GM12878 (cell line): ENCODE data around the gene SMAD1. TPM values are rescaled to one million over a fixed set of nuclear protein-coding genes. Genes with fewer than 3 reads are reported as not detected.

Source experiments
- ATAC-seq: fragments of 200-7000 bp; cut with Tn5 transposase; 3 replicates; pipeline ENCODE4 v1.9.1; 2020; ENCODE audit warnings: mild to moderate bottlenecking, moderate library complexity
- BruUV-seq: library from RNA; stranded (reverse); fragments of 400-500 nt; replicated peaks from 2 replicates; lab custom pipeline; 2021; lab: Mats Ljungman, UMichigan
- CTCF ChIA-PET: fragments of 300-600 bp; sonication (Branson Sonifier 250); formaldehyde crosslinking; extraction: SDS; loops from one replicate; lab custom pipeline; 2021; ENCODE audit warnings: inconsistent platforms; lab: Yijun Ruan, JAX
- POLR2A ChIA-PET: fragments of 350-600 bp; formaldehyde crosslinking; extraction: SDS; loops from one replicate; lab custom pipeline; 2021; ENCODE audit warnings: inconsistent platforms; lab: Charles Lee
- RAD21 ChIA-PET: fragments of 300-600 bp; sonication (Branson Sonifier 250); formaldehyde crosslinking; loops from one replicate; lab custom pipeline; 2023; ENCODE audit warnings: antibody characterized with exemption; ENCODE audit not compliant: unreplicated experiment; lab: Charles Lee
- SMC1A ChIA-PET: fragments of 300-600 bp; sonication (Branson Sonifier 250); formaldehyde crosslinking; loops from one replicate; lab custom pipeline; 2023; ENCODE audit not compliant: unreplicated experiment, uncharacterized antibody; lab: Charles Lee
- DNase-seq: peaks from one replicate; pipeline ENCODE4 v3.0.0-alpha.2; 2011; ENCODE audit warnings: low read depth, low spot score
- FAIRE-seq: peaks from 3 replicates; lab custom pipeline; 2011; peaks lifted over from hg19 to GRCh38; lab: Jason Lieb, UNC
- H2AFZ ChIP-seq: 2 replicates; pipeline ENCODE4 v1.6.0; 2011; ENCODE audit warnings: low read depth, low read length, control low read depth; ENCODE audit not compliant: control insufficient read depth
- H3K27ac ChIP-seq: 2 replicates; pipeline ENCODE4 v1.5.1; 2011; ENCODE audit warnings: control low read depth; ENCODE audit not compliant: control insufficient read depth, insufficient read depth
- H3K27me3 ChIP-seq, 2 experiments: replicated peaks in 1 of 2; 2 replicates each; pipeline versions ENCODE4 v1.6.0 to v1.6.1; 2011; ENCODE audit warnings: low read length in 1 of 2; ENCODE audit not compliant: control insufficient read depth in 2 of 2, insufficient read depth in 2 of 2
- H3K36me3 ChIP-seq, 2 experiments: 2 replicates each; pipeline ENCODE4 v1.5.1; 2011; ENCODE audit warnings: low read length in 1 of 2; ENCODE audit not compliant: control insufficient read depth in 2 of 2, insufficient read depth in 2 of 2
- H3K4me1 ChIP-seq: 2 replicates; pipeline ENCODE4 v1.6.1; 2011; ENCODE audit warnings: mild to moderate bottlenecking, low read length, moderate library complexity, mixed read lengths; ENCODE audit not compliant: control insufficient read depth, insufficient read depth
- H3K4me2 ChIP-seq: 2 replicates; pipeline ENCODE4 v1.6.0; 2011; ENCODE audit warnings: control low read depth; ENCODE audit not compliant: control insufficient read depth, insufficient read depth
- H3K4me3 ChIP-seq: fragments of 200-600 bp; sonication (generic); 2 replicates; pipeline ENCODE4 v1.5.1; 2016
- H3K79me2 ChIP-seq: 2 replicates; pipeline ENCODE4 v1.6.0; 2011; ENCODE audit warnings: low read length; ENCODE audit not compliant: control insufficient read depth, insufficient read depth
- H3K9ac ChIP-seq: 2 replicates; pipeline ENCODE4 v1.8.0; 2011; ENCODE audit warnings: low read length, control low read depth, mixed read lengths; ENCODE audit not compliant: control insufficient read depth, insufficient read depth
- H3K9me3 ChIP-seq: replicated peaks from 3 replicates; pipeline ENCODE4 v1.5.1; 2011; ENCODE audit warnings: mild to moderate bottlenecking, low read length; ENCODE audit not compliant: control insufficient read depth, insufficient read depth
- H4K20me1 ChIP-seq: 2 replicates; pipeline ENCODE4 v1.6.0; 2011; ENCODE audit not compliant: control insufficient read depth, insufficient read depth
- CBFB ChIP-seq: IDR thresholded peaks from 2 replicates; pipeline ENCODE4 v1.6.1; 2016; ENCODE audit warnings: antibody characterized with exemption, low read depth
- CREM ChIP-seq: IDR thresholded peaks from 2 replicates; pipeline ENCODE4 v1.6.1; 2014; ENCODE audit warnings: antibody characterized with exemption, low read depth
- KLF5 ChIP-seq: fragments of 450-650 bp; IDR thresholded peaks from 2 replicates; pipeline ENCODE4 v1.6.1; 2014; ENCODE audit warnings: mild to moderate bottlenecking; ENCODE audit not compliant: partially characterized antibody
- NFYA ChIP-seq: IDR thresholded peaks from 2 replicates; pipeline ENCODE4 v1.6.1; 2011; ENCODE audit warnings: low read depth, mild to moderate bottlenecking, low read length, improper control_type of control experiment, borderline replicate concordance
- NR2C1 ChIP-seq: fragments of 450-650 bp; IDR thresholded peaks from 2 replicates; pipeline ENCODE4 v1.6.1; 2017; ENCODE audit warnings: antibody characterized with exemption, mild to moderate bottlenecking, moderate library complexity
- RAD21 ChIP-seq: IDR thresholded peaks from 2 replicates; pipeline ENCODE4 v1.6.1; 2011; ENCODE audit warnings: mild to moderate bottlenecking, low read depth, low read length, moderate library complexity; ENCODE audit not compliant: insufficient read depth
- RAD51 ChIP-seq: fragments of 450-650 bp; IDR thresholded peaks from 2 replicates; pipeline ENCODE4 v1.6.1; 2016; ENCODE audit warnings: moderate library complexity, mild to moderate bottlenecking, inconsistent platforms
- SMARCA5 ChIP-seq: fragments of 450-650 bp; IDR thresholded peaks from 2 replicates; pipeline ENCODE4 v1.6.1; 2017; ENCODE audit warnings: mild to moderate bottlenecking
- SREBF2 ChIP-seq: IDR thresholded peaks from 2 replicates; pipeline ENCODE4 v1.6.1; 2012; ENCODE audit warnings: mild to moderate bottlenecking, low read length
- SUZ12 ChIP-seq: fragments of 200-600 bp; sonication (generic); IDR thresholded peaks from one replicate; pipeline ENCODE4 v1.6.1; 2018; ENCODE audit warnings: antibody characterized with exemption, mild to moderate bottlenecking; ENCODE audit not compliant: unreplicated experiment
- USF1 ChIP-seq: IDR thresholded peaks from 2 replicates; pipeline ENCODE4 v1.6.1; 2011; ENCODE audit warnings: borderline replicate concordance, low read depth, mild to moderate bottlenecking, moderate library complexity, mixed read lengths, low read length; ENCODE audit not compliant: insufficient read depth; ENCODE audit errors: extremely low read length
- ZBED1 ChIP-seq: IDR thresholded peaks from 2 replicates; pipeline ENCODE4 v1.6.1; 2016; ENCODE audit warnings: borderline replicate concordance
- ZBTB11 ChIP-seq: fragments of 450-650 bp; formaldehyde crosslinking; IDR thresholded peaks from 2 replicates; pipeline ENCODE4 v1.5.0; 2022; ENCODE audit warnings: mild to moderate bottlenecking, missing genetic modification characterization
- WGBS: methylation state at CpG from one replicate; pipeline ENCODE4 v1.1.6; 2016; ENCODE audit warnings: low lambda C conversion rate; ENCODE audit not compliant: insufficient replicate concordance, insufficient coverage; ENCODE audit errors: missing lambda C conversion rate; 5-methylcytosine and 5-hydroxymethylcytosine counted together
- in situ Hi-C: fragments of 300-500 bp; cut with MboI; formaldehyde crosslinking; loops from 9 replicates; pipeline ENCODE4 v1.14.3; 2018; ENCODE audit warnings: mixed read lengths
- intact Hi-C: fragments of 100-400 bp; cut with micrococcal nuclease; formaldehyde crosslinking; loops from one replicate; pipeline ENCODE4 v1.14.2; 2022; ENCODE audit not compliant: unreplicated experiment
- polyA plus RNA-seq, 11 experiments: library from polyadenylated mRNA; depleted of rRNA in 4 of 11; unstranded in 6 of 11; stranded (reverse) in 5 of 11; fragments of >200 nt; fragmentation: Nextera tagmentation in 4 of 11; fragmentation: Illumina TruSeq in 1 of 11; extraction: Ambion mirVana in 4 of 11; extraction: Trizol in 1 of 11; gene quantifications; 1 replicate in 1 of 11; 2 replicates in 10 of 11; pipeline versions ENCODE4 v1.2.1 to v1.2.3, GENCODE V29; 2011 to 2016; ENCODE audit warnings: inconsistent platforms in 2 of 11, missing spikeins in 2 of 11, low read depth in 1 of 11
- total RNA-seq, 4 experiments: library from RNA; depleted of rRNA in 3 of 4; stranded (reverse); fragments of >200 nt in 3 of 4; fragmentation: Illumina TruSeq in 1 of 4; extraction: Trizol in 1 of 4; gene quantifications; 2 replicates each; pipeline versions ENCODE4 v1.2.1 to v1.2.3, GENCODE V29; 2013 to 2021
- TF ChIP-seq, protein P1 (sequence below): IDR thresholded peaks from 2 replicates; pipeline ENCODE4 v1.6.1; 2012; ENCODE audit warnings: mild to moderate bottlenecking, low read depth, low read length

The SMAD1 gene
- total and polyA plus RNA-seq, 10 of the 15 experiments (the other 5 are each of a cell fraction or from before 2014, with no cell fraction given) = 0.29 to 17.5 (median 13.6) TPM

- Histone ChIP-seq H3K27me3 (no peaks in the 10 kb centered on the region), H3K27ac (no peak overlapping the region), H3K4me2 (no peak overlapping the region), H4K20me1 (no peaks in the 10 kb centered on the region), H3K36me3 (no peaks in the 10 kb centered on the region), H3K79me2 (no peaks in the 10 kb centered on the region), H2AFZ (no peak overlapping the region), H3K4me3 (no peak overlapping the region), H3K9me3 (no peaks in the 10 kb centered on the region), H3K4me1 (no peaks in the 10 kb centered on the region; the same call in 1 of the 2 replicates), H3K9ac (no peak overlapping the region)
- ChIA-PET RAD21 (no interaction called here), SMC1A (interaction anchor here (1.0 kb wide), 1 partner anchor 26 kb away, joined by 3 read pairs; no protein-coding TSS in a partner anchor), POLR2A (no interaction called here), CTCF (no interaction called here)
- ATAC-seq (no peak), DNase-seq (no peak), FAIRE-seq (no peak)
- 55% methylated on average over 6 of the region's 6 CpGs for WGBS
- BruUV-seq = no TSS peak
- intact Hi-C loops = no loop called here
- TF ChIP-seq RAD51 (no peak), ZBED1 (no peak), CREM (no peak), SUZ12 (no peak), SREBF2 (no peak), USF1 (no peak), KLF5 (no peak), RAD21 (no peak), SMARCA5 (no peak), ZBTB11 (CRISPR knock-in tag) (no peak), NR2C1 (no peak), CBFB (no peak), NFYA (no peak)
- TF ChIP-seq, protein P1, sequence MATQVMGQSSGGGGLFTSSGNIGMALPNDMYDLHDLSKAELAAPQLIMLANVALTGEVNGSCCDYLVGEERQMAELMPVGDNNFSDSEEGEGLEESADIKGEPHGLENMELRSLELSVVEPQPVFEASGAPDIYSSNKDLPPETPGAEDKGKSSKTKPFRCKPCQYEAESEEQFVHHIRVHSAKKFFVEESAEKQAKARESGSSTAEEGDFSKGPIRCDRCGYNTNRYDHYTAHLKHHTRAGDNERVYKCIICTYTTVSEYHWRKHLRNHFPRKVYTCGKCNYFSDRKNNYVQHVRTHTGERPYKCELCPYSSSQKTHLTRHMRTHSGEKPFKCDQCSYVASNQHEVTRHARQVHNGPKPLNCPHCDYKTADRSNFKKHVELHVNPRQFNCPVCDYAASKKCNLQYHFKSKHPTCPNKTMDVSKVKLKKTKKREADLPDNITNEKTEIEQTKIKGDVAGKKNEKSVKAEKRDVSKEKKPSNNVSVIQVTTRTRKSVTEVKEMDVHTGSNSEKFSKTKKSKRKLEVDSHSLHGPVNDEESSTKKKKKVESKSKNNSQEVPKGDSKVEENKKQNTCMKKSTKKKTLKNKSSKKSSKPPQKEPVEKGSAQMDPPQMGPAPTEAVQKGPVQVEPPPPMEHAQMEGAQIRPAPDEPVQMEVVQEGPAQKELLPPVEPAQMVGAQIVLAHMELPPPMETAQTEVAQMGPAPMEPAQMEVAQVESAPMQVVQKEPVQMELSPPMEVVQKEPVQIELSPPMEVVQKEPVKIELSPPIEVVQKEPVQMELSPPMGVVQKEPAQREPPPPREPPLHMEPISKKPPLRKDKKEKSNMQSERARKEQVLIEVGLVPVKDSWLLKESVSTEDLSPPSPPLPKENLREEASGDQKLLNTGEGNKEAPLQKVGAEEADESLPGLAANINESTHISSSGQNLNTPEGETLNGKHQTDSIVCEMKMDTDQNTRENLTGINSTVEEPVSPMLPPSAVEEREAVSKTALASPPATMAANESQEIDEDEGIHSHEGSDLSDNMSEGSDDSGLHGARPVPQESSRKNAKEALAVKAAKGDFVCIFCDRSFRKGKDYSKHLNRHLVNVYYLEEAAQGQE = no peak
- in situ Hi-C loops = no loop called here
Measured at GRCh38 chr4:145583191-145584055, 101.8 kb downstream of the SMAD1 start.
